Muscle of arm (tissue), 12 donors: ENCODE data around the gene CASP2. TPM values are rescaled to one million over a fixed set of nuclear protein-coding genes. Genes with fewer than 3 reads are reported as not detected.
"Not testable (repeated sequence)": the region's sequence is repeated elsewhere in the genome, so short reads cannot be mapped to it uniquely, and the experiment has no call there.

Experiments
- DNase-seq: peaks from one replicate; pipeline ENCODE4 v3.0.0-alpha.2; 2013
- polyA plus RNA-seq, 12 donors: library from polyadenylated mRNA; unstranded; fragments of 120-200 nt; gene quantifications; one replicate each; pipeline ENCODE4 v1.2.1, GENCODE V29; 2013; ENCODE audit not compliant: insufficient read length in 12 of 12

CASP2 gene
- polyA plus RNA-seq, 12 donors = 19.8 to 99.7 (median 24.2) TPM

- DNase-seq = no peak
Observed at GRCh38 chr7:143261901-143262300, 26.2 kb upstream of the CASP2 start.

DNA sequence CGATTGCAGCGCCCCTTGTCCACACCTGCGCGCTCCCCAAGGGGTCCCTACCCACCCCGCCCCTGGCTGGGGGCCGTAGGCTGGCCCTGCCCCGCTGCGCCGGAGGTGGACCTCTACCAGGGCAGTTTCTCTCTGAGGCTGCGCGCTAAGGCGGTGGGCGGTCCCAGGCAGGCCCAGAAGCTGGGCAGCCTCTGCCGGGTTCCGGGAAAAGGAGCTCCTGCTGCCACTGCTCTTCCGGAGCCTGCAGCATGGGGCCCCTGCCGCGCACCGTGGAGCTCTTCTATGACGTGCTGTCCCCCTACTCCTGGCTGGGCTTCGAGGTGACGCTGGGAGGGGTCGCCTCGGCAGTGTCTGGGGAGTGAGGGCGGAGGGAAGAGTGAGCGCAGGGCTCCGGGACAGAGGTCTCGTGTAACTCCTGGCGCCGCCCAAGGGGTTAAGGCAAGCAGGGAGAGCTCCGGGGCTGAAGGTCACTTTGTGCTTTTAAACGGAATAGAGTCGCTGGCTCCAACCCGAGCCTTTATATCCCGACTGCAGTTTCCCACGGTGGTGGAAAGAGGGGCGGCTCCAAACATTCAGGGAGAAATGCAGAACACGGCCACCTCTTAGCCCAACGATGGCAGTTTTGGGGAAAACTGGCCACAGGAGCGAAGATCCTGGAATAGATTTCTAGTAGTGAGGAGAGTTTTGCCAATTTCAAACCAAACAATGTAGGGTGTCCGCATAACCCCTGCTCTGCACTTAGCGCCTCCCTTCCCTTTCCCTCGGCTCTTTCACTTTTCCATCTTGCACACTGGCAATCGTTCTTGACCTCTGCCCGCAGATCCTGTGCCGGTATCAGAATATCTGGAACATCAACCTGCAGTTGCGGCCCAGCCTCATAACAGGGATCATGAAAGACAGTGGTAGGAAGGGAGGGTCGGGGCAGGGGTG, 24.6 kb upstream of the CASP2 start, which contains the start of gene GSTK1:
TSS of gene GSTK1 (plus strand) at position 176 of the 930 bp plus-strand sequence. CDS start at position 249, 73 bp downstream.
- peak; percentile 77 for DNase-seq

DNA sequence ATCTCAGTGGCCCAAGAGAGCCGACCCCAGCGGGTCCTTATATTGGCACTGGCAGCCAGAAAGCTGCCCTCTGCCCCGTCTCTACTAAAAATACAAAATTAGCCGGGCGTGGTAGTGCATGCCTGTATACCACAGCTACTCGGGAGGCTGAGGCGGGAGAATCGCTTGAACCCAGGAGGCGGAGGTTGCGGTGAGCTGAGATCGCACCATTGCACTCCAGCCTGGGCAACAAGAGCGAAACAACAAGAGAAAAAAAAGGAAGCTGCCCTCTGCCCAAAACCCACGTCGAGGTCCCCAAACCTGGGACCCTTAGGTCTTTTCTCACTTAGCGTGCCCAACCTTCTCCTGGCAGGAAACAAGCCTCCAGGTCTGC, 24.0 kb upstream of the CASP2 start:
- not testable (repeated sequence) for DNase-seq

GRCh38 chr7:143265017-143265693, 23.0 kb upstream of the CASP2 start:
- no peak for DNase-seq

DNA sequence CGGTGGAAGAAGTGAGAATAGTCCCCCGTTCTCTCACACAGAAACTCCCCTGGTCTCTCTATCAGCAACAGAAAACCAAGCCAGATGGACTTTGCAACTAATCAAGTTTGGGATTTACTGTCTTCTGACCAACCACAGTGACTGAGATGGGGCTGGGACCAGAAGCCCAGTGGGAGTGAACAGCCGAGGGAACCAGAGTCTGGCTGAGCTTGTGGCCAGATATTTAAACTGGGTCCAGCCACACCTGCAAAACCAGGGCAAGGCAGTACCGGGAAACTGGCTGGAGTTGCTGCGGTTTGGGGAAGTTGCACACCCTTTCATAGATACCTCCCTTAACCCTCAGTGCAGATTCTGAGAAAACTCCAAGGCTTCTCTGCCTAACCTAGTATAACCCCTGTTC, 18.9 kb upstream of the CASP2 start:
- DNase-seq = no peak

- DNase-seq = no peak
Observed at GRCh38 chr7:143271240-143271639, 16.9 kb upstream of the CASP2 start.

GRCh38 chr7:143272871-143273270, 15.3 kb upstream of the CASP2 start:
- no peak for DNase-seq

DNA sequence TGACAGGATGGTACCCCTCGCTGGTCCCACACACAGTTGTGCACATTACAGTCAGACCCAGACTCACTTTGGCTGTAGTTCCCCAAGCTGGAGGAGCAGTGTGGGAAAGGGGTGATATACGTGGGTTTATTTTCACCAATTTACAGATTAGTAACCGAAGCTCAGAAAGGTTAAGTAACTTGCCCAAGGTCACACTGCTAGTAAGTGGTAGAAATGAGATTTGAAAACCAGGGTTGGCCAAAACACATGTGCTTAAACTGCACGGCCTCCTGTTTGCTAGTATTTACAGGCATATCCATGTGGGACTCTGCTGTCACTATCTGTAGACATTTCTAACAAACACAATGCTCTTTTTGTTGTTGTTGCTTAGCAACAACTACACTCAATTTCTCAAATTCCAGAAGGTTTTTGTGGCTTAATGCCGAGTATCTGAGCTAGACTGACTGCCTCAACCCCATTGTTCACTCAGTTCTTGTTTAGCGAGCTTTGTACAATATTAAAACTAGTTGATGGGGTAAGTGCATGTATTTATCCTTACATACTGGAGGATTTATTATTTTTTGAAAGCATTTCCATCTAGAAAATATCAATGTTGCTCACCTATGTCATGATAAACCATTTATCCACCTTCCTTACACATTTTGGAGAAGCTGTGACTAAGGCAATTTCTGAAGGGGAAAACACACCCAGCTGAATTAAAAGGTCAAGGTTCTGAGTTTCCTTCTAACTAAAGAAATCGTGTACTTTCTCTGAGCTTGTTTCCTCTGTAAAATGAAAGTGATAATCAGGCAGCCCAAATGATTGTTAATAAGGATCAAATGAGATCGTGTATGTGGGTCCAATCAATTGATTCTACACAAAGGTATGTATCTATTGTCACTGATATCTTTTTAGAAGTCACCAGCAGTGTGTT, 8.7 kb upstream of the CASP2 start:
- peak; percentile 78 for DNase-seq

DNA sequence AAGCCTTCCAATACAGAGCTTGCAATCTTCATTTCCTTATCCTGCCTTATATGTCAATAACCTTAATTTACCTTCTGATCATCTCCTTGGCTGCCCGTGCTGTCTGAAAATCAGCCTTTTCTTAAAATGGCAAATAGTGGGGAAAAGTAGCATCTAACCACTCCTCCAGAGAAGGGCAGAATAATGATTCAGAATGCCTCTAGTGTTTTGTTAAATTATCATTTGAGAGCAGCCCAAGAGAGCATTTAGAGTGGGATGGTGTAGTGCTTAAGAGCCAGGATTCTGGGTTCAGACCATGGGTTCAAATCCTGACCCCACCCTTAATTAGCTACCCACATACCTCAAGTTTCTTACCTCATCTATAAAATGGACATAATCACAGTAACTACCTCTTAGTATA, 8.0 kb upstream of the CASP2 start:
- DNase-seq = no peak

- DNase-seq = no peak
Observed at GRCh38 chr7:143280566-143280965, 7.6 kb upstream of the CASP2 start.

DNA sequence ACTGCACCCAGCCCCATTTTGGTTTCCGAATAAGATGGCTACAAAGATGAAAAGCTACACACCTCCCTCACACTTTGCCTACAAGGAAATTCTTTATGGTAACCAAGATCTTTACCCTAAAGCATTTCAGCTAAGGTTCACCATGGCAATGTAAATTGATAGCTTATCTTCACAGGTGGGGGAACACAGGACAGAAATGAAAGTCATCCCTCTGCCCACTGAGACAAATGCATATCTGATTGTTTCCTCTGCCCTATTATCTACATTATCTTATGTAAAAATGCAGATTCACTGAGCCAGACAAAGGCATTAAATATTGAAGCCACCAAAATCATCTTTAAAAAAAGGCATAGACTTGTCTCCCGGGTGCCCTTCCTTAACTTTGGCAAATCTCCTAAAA, 6.6 kb upstream of the CASP2 start:
- DNase-seq = no peak

DNA sequence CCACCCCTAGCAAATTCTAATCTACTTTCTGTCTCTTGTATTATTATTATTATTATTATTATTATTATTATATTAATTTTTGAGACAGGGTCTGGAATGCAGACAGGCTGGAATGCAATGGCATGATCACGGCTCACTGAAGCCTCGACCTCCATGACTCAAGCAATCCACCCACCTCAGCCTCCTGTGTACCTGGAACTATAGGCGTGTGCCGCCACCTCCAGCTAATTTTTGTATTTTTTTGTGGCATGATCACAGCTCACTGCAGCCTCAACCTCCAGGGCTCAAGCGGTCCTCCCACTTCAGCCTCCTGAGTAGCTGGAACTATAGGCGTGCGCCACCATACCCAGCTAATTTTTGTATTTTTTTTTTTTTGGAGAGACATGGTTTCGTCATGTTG, 6.0 kb upstream of the CASP2 start:
- no peak for DNase-seq

GRCh38 chr7:143283381-143283780, 4.8 kb upstream of the CASP2 start:
- DNase-seq = no peak

- DNase-seq = no peak
Observed at GRCh38 chr7:143284591-143285469, 3.3 kb upstream of the CASP2 start, which contains the start of gene TMEM139. TMEM139 (plus strand) TSS chr7:143284958; CDS start chr7:143285958, 1,000 bp downstream.

DNA sequence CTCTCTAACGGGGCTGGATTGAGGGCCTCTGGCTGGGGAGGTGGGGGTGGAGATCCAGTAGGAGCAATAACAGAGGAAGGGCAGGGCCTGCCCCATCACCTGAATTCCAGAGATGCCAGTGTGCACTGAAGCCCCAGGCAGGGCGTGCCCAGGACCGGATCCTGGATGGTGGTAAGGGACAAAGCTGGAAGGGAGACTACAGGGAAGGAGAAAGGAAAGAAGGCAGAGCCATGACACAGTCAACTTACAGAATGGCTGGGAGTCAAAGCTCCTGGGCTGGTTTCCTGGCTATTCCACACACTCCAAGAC, 2.7 kb upstream of the CASP2 start:
- DNase-seq = no peak

DNA sequence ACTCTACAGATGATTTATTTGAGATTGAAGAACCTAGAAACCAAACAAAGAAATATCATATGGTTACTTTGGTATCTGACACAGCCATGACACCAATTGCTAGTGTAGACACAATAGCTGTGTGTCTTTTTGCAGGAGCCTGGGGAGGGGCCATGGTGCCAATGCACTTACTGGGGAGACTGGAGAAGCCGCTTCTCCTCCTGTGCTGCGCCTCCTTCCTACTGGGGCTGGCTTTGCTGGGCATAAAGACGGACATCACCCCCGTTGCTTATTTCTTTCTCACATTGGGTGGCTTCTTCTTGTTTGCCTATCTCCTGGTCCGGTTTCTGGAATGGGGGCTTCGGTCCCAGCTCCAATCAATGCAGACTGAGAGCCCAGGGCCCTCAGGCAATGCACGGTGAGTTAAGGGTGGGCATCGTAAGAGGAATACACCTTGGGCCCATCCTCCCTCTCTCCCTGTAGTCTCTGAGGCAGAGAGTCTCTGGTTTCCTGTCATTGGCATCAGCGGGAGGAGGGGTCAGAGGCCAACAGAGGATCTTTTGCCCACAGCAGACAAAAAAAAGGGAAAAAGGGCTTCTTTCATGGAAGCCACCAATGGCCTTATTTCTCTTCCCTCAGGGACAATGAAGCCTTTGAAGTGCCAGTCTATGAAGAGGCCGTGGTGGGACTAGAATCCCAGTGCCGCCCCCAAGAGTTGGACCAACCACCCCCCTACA, 2.2 kb upstream of the CASP2 start:
- DNase-seq = no peak

GRCh38 chr7:143286522-143286890, 1.6 kb upstream of the CASP2 start:
- no peak for DNase-seq

DNA sequence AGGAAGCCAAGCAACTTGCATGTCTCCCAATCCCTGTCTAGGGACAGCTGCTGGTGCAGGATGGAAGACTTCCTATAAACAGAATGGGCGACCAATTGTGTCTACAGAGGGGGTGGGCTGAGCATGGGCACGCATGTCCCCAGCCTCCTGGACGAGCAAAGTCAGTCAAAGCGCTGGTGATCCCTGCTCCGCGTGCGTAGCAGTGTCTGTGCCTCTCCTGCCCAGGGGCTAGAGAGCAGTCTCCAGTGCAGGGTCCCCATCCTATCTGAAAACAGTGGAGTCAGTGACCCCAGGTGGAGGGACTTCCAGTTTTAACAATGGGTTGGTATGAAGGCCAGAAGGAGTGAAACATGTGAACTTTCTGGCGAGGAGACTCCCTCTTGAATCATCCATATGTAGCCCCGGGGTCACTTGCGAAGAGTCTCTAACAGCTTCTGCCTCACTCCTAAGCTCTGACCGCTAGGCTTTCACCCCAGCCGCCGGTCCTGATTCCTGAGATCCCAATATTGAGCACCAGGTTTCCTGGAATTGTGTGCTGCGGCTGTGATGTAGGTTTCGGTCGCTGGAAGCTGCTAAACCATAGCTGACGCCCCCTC, 714 bp upstream of the CASP2 start:
- DNase-seq = no peak

- DNase-seq = no peak
Observed at GRCh38 chr7:143288836-143289235, 685 bp downstream of the CASP2 start.

DNA sequence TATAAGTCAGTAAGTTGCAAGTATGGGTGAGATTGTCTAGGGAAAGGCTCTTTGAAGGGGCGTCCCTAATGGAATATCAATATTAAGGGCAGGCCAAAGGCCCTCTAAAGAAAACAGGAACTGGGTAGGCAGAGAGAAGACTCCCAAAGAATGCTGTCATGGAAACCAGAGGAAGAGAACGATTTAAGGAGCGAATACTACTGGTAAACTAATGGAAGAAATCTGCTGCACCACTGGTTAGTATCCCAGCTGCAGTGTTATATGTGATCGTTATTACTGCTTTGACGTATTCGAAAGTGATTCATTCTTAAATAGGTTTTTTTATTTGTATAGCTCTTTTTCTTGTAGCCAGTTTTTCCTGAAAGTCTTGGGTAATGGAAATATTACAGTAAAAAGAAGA, 1.3 kb downstream of the CASP2 start:
- DNase-seq = no peak
